ENCODE results near the gene PTPDC1.

Gene PTPDC1

GRCh38 chr9:94140791-94141790, 56.8 kb downstream of the PTPDC1 start:
- DNase-seq (ENCODE audit: low read depth in 2 of 2) = no peak

DNA sequence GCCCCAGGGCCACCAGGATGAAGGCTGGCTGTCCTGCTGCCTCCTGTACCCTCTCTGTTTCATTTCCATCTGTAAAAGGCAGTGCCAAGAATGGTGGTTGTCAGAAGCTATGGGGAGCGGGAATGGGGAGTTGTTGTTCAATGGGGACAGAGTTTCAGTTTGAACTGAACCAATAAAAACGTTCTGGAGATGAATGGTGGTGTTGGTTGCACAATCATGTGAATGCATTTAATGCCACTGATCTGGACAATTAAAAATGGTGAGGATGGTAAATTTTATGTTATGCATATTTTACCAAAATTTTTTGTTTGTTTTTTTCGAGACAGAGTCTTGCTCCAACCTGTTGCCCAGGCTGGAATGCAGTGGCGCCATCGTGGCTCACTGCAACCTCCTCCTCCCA, 58.1 kb downstream of the PTPDC1 start:
- DNase-seq (ENCODE audit: low read depth in 2 of 2) = no peak

GRCh38 chr9:94144394-94144793, 60.1 kb downstream of the PTPDC1 start:
- no peak for DNase-seq (ENCODE audit: low read depth in 2 of 2)

DNA sequence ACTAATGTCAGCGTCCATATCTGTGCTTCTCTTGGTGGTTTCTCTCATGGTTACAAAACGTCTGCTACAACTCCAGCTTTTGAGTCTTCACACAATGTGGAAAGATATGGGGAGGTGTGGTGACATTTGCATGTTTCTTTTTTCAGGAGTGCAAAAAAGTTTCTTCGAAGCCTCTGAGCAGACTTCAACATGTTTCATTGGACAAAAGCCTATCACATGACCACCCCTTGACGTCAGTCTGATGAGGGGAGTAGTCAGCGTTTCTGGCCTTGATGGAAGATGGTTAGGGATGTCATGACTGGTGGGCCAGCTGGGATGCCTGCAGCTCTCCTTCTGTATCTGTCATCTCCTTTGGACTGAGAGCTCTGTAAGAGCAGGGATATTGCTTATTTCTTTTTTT, 61.4 kb downstream of the PTPDC1 start:
- DNase-seq (ENCODE audit: low read depth in 2 of 2) = no peak

GRCh38 chr9:94147776-94148175, 63.5 kb downstream of the PTPDC1 start:
- no peak for DNase-seq (ENCODE audit: low read depth in 2 of 2)

GRCh38 chr9:94148419-94148818, 64.2 kb downstream of the PTPDC1 start:
- DNase-seq (ENCODE audit: low read depth in 2 of 2) = no peak

DNA sequence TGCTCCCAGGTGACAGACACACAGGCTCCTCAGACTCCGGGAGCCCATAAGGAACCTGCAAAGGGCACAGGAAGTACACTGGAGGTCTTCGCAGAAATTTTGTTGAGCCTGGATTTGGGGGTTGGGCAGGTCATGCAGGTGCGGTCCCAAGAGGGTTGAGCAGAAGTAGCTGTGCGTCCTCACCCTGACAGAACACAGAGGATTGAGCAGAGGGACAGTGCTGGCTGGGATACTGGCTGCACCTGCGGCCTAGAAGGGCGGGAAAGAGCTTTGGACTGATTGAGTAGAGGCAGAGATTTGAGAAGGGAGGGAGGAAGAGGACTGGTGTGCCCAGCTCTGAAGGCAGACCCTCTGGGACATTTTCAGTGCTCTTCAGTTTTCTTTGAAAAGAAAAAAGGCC, 65.4 kb downstream of the PTPDC1 start:
- no peak for DNase-seq (ENCODE audit: low read depth in 2 of 2)

DNA sequence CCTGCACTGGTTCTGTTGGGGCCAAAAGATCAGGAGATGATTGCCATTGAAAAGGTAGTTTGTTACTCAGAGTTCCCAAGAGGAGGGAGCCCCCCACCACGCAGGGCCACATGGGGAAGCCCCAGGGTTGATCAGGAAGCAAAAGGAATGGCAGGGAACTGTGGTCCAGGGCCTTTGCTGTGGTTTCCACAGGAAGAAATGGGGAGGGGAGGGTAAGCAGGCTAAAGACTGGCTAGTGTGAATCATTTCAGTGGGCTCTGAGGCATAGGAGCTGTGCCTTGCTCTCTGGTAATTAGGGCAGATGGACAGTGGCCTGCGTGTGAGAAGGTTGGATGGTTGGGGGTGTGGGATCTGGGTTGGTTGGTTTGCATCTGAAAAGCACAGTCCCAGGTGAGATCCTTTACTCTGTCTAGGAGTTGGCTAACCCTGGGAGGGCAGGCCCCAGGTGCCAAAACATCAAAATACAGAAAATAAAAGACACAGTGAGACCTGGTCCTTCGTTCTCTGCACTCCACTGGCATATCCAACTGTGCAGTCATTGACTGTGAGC, 66.1 kb downstream of the PTPDC1 start:
- no peak for DNase-seq (ENCODE audit: low read depth in 2 of 2)

- DNase-seq (ENCODE audit: low read depth in 2 of 2) = no peak
Measured at GRCh38 chr9:94150890-94151650, 66.8 kb downstream of the PTPDC1 start.

DNA sequence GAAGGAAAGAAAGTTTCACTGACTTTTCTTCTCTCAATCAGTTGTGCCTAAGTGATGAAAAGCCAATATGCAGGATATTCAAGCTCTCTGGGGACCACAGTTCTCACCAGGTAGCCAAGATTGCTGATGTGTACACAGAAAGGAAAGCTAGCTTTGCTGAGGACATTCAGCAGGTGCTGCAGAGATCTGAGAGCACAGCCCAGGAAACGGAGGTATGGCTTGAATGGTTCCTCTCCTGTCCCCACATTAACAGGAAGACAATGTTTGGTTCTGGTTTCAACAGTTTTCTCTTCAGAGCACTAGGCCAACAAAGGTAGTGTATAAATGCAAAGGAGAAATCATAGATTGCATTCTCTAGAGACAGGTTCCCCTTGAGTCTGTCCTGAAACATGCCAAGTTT, 69.6 kb downstream of the PTPDC1 start:
- no peak for DNase-seq (ENCODE audit: low read depth in 2 of 2)

DNA sequence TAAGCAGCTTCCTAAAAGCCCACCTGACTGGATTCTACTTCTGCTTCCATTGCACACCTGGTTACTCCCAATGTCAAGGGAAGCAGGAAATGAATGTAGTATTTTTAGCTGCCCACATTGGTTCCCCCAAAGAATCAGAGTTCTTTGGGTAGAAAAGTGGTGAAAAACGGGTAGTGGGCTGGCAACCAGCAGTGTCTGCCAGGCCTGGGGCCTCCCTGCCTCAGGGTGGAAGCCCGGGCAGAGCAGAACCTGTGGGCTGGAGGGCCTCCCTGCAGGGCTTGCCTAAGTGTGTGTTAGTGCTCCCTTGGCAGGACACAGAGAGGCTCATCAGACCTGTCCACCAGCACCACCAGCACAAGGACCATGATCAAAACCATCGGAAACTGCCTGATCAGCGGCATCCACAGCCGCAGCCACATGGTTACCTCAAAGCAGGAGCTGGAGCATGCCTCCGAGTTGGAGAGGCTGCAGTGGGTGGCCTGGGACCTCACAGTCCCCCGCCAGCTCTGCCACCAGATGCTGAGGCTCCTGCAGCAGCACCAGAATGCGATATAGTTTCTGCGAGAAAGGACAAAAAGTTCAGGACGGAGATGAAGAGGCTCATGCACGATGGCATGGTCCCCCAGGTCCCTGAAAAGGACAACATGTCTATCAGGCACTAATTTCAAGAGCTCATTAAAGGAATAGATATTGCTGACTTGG, 72.2 kb downstream of the PTPDC1 start:
- DNase-seq (ENCODE audit: low read depth in 2 of 2) = no peak

DNA sequence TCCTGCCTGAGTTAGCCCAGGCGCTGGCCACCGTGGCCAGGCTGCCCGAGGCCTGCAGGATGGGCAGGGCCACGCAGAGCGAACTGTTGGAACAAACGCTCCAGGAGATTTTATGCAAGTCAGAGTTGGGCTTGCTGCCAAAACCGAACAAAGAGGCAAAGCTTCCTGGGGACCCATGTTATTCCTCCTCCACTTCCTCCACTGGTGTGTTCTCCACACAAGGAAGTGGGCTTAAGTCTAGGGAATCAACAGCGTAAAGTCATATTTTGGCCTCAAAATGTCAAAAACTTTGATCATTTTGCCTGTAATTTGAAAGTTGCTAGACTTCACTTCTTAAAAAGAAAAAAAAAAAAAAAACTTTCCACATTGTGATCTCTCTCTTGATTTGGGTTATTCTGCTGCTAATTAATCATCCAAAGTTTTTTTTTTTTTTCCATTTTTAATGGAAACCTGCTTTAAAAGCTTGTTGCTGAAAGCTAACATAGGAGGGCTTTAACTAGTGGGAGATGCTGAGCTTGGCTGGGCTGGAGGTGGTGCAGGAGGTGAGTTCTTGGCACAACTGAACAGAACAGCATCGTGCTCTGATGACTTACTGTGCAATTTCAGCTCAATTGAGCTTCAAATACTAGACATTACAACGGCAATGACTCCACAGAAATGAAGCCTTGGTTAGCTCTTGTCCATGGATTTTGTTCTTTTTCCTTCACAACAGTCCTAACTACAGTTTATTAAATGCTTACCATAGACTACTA, 73.0 kb downstream of the PTPDC1 start:
- DNase-seq (ENCODE audit: low read depth in 2 of 2) = no peak
